HCT116 (cell line): ENCODE data around the gene UNC5C. TPM values are rescaled to one million over a fixed set of nuclear protein-coding genes. Genes with fewer than 3 reads are reported as not detected.

Experiments used
- ATAC-seq: fragments of 200-7000 bp; cut with Tn5 transposase; 2 replicates; pipeline ENCODE4 v1.9.1; 2020; ENCODE audit warnings: mild to moderate bottlenecking, moderate library complexity
- BruUV-seq: library from RNA; stranded (reverse); fragments of 400-500 nt; replicated peaks from 2 replicates; lab custom pipeline; 2021; lab: Mats Ljungman, UMichigan
- CTCF ChIA-PET: fragments of 300-600 bp; sonication (Branson Sonifier 250); formaldehyde crosslinking; loops from one replicate; lab custom pipeline; 2021; ENCODE audit warnings: antibody characterized with exemption; lab: Charles Lee
- POLR2A ChIA-PET: fragments of 300-600, 350-600 bp; sonication (Branson Sonifier 250); formaldehyde crosslinking; loops from one replicate; lab custom pipeline; 2021; ENCODE audit warnings: antibody characterized with exemption; lab: Charles Lee
- RAD21 ChIA-PET, 2 experiments: fragments of 300-600 bp; sonication (Branson Sonifier 250); formaldehyde crosslinking; loops; one replicate each; lab custom pipeline; 2023; ENCODE audit warnings: low total read pairs in 2 of 2; ENCODE audit not compliant: uncharacterized antibody in 2 of 2, unreplicated experiment in 2 of 2, low non-redundant PET in 1 of 2; lab: Charles Lee
- DNase-seq: peaks from one replicate; pipeline ENCODE4 v3.0.0-alpha.2; 2010; ENCODE audit warnings: low read depth, low spot score
- H2AFZ ChIP-seq: fragments of 200-600 bp; shearing (Covaris generic), sonication (generic); 2 replicates; pipeline ENCODE4 v1.6.1; 2017; ENCODE audit warnings: low read depth, mixed run types, mixed read lengths, antibody characterized with exemption, low read length; ENCODE audit not compliant: poor library complexity, severe bottlenecking
- H3K27ac ChIP-seq: 2 replicates; pipeline ENCODE4 v1.5.1; 2012; ENCODE audit warnings: low read depth, low read length
- H3K27me3 ChIP-seq: fragments of 200-600 bp; sonication (generic); 2 replicates; pipeline ENCODE4 v1.6.1; 2016; ENCODE audit warnings: mixed run types, low read length, mixed read lengths; ENCODE audit not compliant: insufficient read depth
- H3K36me3 ChIP-seq, 2 experiments: fragments of 200-500 bp in 1 of 2; fragments of 200-600 bp in 1 of 2; sonication (Bioruptor generic) in 1 of 2; sonication (generic) in 1 of 2; 2 replicates each; pipeline versions ENCODE4 v1.5.1 to v1.6.1; 2014 to 2016; ENCODE audit warnings: low read length in 2 of 2, inconsistent platforms in 1 of 2, mixed read lengths in 1 of 2, mixed run types in 1 of 2; ENCODE audit not compliant: insufficient read depth in 2 of 2, control insufficient read depth in 1 of 2
- H3K4me1 ChIP-seq, 2 experiments: fragments of 200-600 bp in 1 of 2; sonication (generic) in 1 of 2; 2 replicates each; pipeline versions ENCODE4 v1.5.1 to v1.6.1; 2012 to 2017; ENCODE audit warnings: low read length in 2 of 2, inconsistent platforms in 1 of 2, mild to moderate bottlenecking in 1 of 2, mixed read lengths in 1 of 2, mixed run types in 1 of 2, moderate library complexity in 1 of 2; ENCODE audit not compliant: insufficient read depth in 2 of 2, control insufficient read depth in 1 of 2
- H3K4me2 ChIP-seq: fragments of 200-600 bp; sonication (generic); 2 replicates; pipeline ENCODE4 v1.6.1; 2017; ENCODE audit warnings: mixed run types, low read length, mixed read lengths
- H3K4me3 ChIP-seq, 2 experiments: fragments of 200-600 bp in 1 of 2; sonication (generic) in 1 of 2; replicated peaks in 1 of 2; 2 replicates each; pipeline ENCODE4 v1.5.1; 2011 to 2016; ENCODE audit warnings: low read length in 2 of 2, control low read depth in 1 of 2, low read depth in 1 of 2, mild to moderate bottlenecking in 1 of 2, mixed read lengths in 1 of 2, mixed run types in 1 of 2
- H3K79me2 ChIP-seq: fragments of 200-600 bp; sonication (generic); 2 replicates; pipeline ENCODE4 v1.6.1; 2017; ENCODE audit warnings: mild to moderate bottlenecking, mixed run types, low read length, moderate library complexity, mixed read lengths; ENCODE audit not compliant: insufficient read depth
- H3K9ac ChIP-seq: fragments of 200-600 bp; sonication (generic); 2 replicates; pipeline ENCODE4 v1.6.1; 2016; ENCODE audit warnings: low read length, mixed read lengths
- H3K9me2 ChIP-seq: fragments of 200-600 bp; sonication (generic), shearing (Covaris generic); 2 replicates; pipeline ENCODE4 v1.6.1; 2017; ENCODE audit warnings: mixed run types, mild to moderate bottlenecking, moderate library complexity; ENCODE audit not compliant: insufficient read depth
- H3K9me3 ChIP-seq, 2 experiments: fragments of 200-500 bp in 1 of 2; fragments of 200-600 bp in 1 of 2; sonication (Bioruptor generic) in 1 of 2; sonication (generic) in 1 of 2; 2 replicates each; pipeline ENCODE4 v1.6.1; 2014 to 2017; ENCODE audit warnings: low read length in 2 of 2, mixed read lengths in 2 of 2, inconsistent platforms in 1 of 2, low read depth in 1 of 2, mild to moderate bottlenecking in 1 of 2, mixed run types in 1 of 2, moderate library complexity in 1 of 2; ENCODE audit not compliant: control insufficient read depth in 1 of 2, insufficient read depth in 1 of 2
- H4K20me1 ChIP-seq: fragments of 200-600 bp; sonication (generic), shearing (Covaris generic); 2 replicates; pipeline ENCODE4 v1.6.1; 2017; ENCODE audit warnings: mixed run types, mild to moderate bottlenecking, moderate library complexity; ENCODE audit not compliant: insufficient read depth
- CBX3 ChIP-seq: IDR thresholded peaks from 2 replicates; pipeline ENCODE4 v1.6.1; 2012; ENCODE audit warnings: low read depth
- CEBPB ChIP-seq: IDR thresholded peaks from 2 replicates; pipeline ENCODE4 v1.6.1; 2012; ENCODE audit warnings: low read depth
- CTCF ChIP-seq, 3 experiments: fragments of 200-600 bp in 1 of 3; sonication (generic) in 1 of 3; IDR thresholded peaks in 2 of 3; conservative IDR thresholded peaks in 1 of 3; 2 replicates each; pipeline ENCODE4 v1.5.1; 2012 to 2017; ENCODE audit warnings: low read depth in 2 of 3, low read length in 2 of 3, antibody characterized with exemption in 1 of 3, borderline replicate concordance in 1 of 3, control low read depth in 1 of 3, mild to moderate bottlenecking in 1 of 3, mixed read lengths in 1 of 3, mixed run types in 1 of 3, moderate library complexity in 1 of 3; ENCODE audit not compliant: insufficient read depth in 1 of 3
- FOSL1 ChIP-seq: IDR thresholded peaks from 2 replicates; pipeline ENCODE4 v1.6.1; 2012; ENCODE audit warnings: low read depth
- JUND ChIP-seq: IDR thresholded peaks from 2 replicates; pipeline ENCODE4 v1.6.1; 2012
- MAX ChIP-seq: IDR thresholded peaks from 2 replicates; pipeline ENCODE4 v1.6.1; 2012
- POLR2AphosphoS5 ChIP-seq: IDR thresholded peaks from 2 replicates; pipeline ENCODE4 v1.6.1; 2011; ENCODE audit warnings: mild to moderate bottlenecking, low read depth, low read length, moderate library complexity
- RAD21 ChIP-seq: IDR thresholded peaks from 2 replicates; pipeline ENCODE4 v1.6.1; 2012; ENCODE audit warnings: low read depth, mild to moderate bottlenecking
- SIN3A ChIP-seq: IDR thresholded peaks from 2 replicates; pipeline ENCODE4 v1.6.1; 2012; ENCODE audit warnings: low read depth
- SP1 ChIP-seq: IDR thresholded peaks from 2 replicates; pipeline ENCODE4 v1.6.1; 2012; ENCODE audit warnings: low read depth
- TCF7L2 ChIP-seq: IDR thresholded peaks from 2 replicates; pipeline ENCODE4 v1.7.0; 2011; ENCODE audit warnings: borderline replicate concordance, inconsistent platforms; ENCODE audit not compliant: insufficient read depth, insufficient read length; ENCODE audit errors: extremely low read depth
- intact Hi-C: fragments of 100-400 bp; cut with micrococcal nuclease; formaldehyde crosslinking; loops from 2 replicates; pipeline ENCODE4 v1.10.0; 2022
- total RNA-seq: library from RNA; stranded (reverse); gene quantifications from one replicate; pipeline ENCODE4 v1.2.1, GENCODE V29; 2021; ENCODE audit not compliant: unreplicated experiment

Gene UNC5C
- total RNA-seq, 1 experiment from 2014 or later, result not detected

GRCh38 chr4:95511477-95511876 is 37.3 kb downstream of the UNC5C start:
- POLR2A ChIA-PET, result no interaction called here
- Histone ChIP-seq H3K27me3 (no peaks in the 10 kb centered on the region), H3K27ac (peak overlapping the region; percentile 57; the same call in 1 of the 2 replicates), H4K20me1 (no peaks in the 10 kb centered on the region), H3K36me3 (no peaks in the 10 kb centered on the region), H3K4me1 (peaks cover 24 to 51% of the 10 kb centered on the region in 2 experiments), H2AFZ (peak overlapping the region; percentile 23), H3K79me2 (no peaks in the 10 kb centered on the region), H3K9me2 (no peaks in the 10 kb centered on the region), H3K4me2 (peak overlapping the region; percentile 68), H3K9ac (no peak overlapping the region), H3K9me3 (no peaks in the 10 kb centered on the region; a peak in 1 of 4 replicates), H3K4me3 (no peak overlapping the region)
- intact Hi-C loops, result loop anchor here (10.0 kb wide), 1 partner anchor 347 kb away; no protein-coding TSS in a partner anchor
- ATAC-seq (peak; percentile 4; the same call in 1 of the 2 replicates), DNase-seq (no peak)
- CTCF ChIA-PET, result interaction anchor here (1.7 kb wide), 1 partner anchor 840 kb away, joined by 3 read pairs; no protein-coding TSS in a partner anchor
- no TSS peak for BruUV-seq
- TF ChIP-seq CBX3 (no peak), POLR2AphosphoS5 (no peak), SP1 (no peak), CTCF (IDR thresholded peaks at IDR 0.05 in 2 of 3, conservative IDR thresholded peaks at IDR 0.05 in 1 of 3; ENCODE audit: borderline replicate concordance in 1 of 3, insufficient read depth in 1 of 3, low read depth in 2 of 3, low read length in 2 of 3) (no peak)
- RAD21 ChIA-PET, result no interaction called here

GRCh38 chr4:95510877-95511276 is 37.9 kb downstream of the UNC5C start:
- H3K27me3 ChIP-seq, result no peaks in the 10 kb centered on the region
- no peaks in the 10 kb centered on the region for H3K9me2 ChIP-seq
- ATAC-seq (peak; percentile 69), DNase-seq (peak; percentile 70)
- intact Hi-C loops, result loop anchor here (10.0 kb wide), 1 partner anchor 346 kb away; no protein-coding TSS in a partner anchor
- no TSS peak for BruUV-seq
- H2AFZ ChIP-seq, result peak overlapping the region; percentile 92
- no peaks in the 10 kb centered on the region for H4K20me1 ChIP-seq
- H3K4me2 ChIP-seq, result peak overlapping the region; percentile 68
- H3K9ac ChIP-seq, result peak overlapping the region; percentile 8; the same call in 1 of the 2 replicates
- POLR2A ChIA-PET, result no interaction called here
- RAD21 ChIA-PET, result no interaction called here
- H3K79me2 ChIP-seq, result no peaks in the 10 kb centered on the region
- peak overlapping the region; percentile 57; the same call in 1 of the 2 replicates for H3K27ac ChIP-seq
- no peak for TF ChIP-seq POLR2AphosphoS5
- peak; percentile 75 for TF ChIP-seq JUND
- peak; percentile 71 for TF ChIP-seq SP1
- TF ChIP-seq MAX, result no peak
- peak; percentile 33; the same call in 1 of the 2 replicates for TF ChIP-seq SIN3A
- peak; percentile 69 for TF ChIP-seq TCF7L2
- TF ChIP-seq RAD21, result peak; percentile 10; the same call in 1 of the 2 replicates
- TF ChIP-seq CEBPB, result peak; percentile 82
- peak; percentile 72; the same call in 1 of the 2 replicates for TF ChIP-seq FOSL1
- peaks cover 26 to 57% of the 10 kb centered on the region in 2 experiments for H3K4me1 ChIP-seq
- no peaks in the 10 kb centered on the region for H3K36me3 ChIP-seq
- no peaks in the 10 kb centered on the region; a peak in 1 of 4 replicates for H3K9me3 ChIP-seq
- CTCF ChIA-PET, result interaction anchor here (0.7 to 1.7 kb wide), 11 partner anchors 10 to 841 kb away, joined by 3 to 10 read pairs (median 3); no protein-coding TSS in a partner anchor
- H3K4me3 ChIP-seq, result peak overlapping the region in 1 of 2 experiments; percentile 3; a peak in 1 of 4 replicates
